ENCODE data around the gene METTL25B. TPM values are rescaled to one million over a fixed set of nuclear protein-coding genes. Genes with fewer than 3 reads are reported as not detected.

The METTL25B gene
- polyA plus RNA-seq, 1 donor from 2014 or later = 13.1 TPM

GRCh38 chr1:156754219-156754618, 25.9 kb downstream of the METTL25B start:
- H3K27me3 ChIP-seq (ENCODE audit: insufficient read depth, low read depth, low read length) = no peaks in the 10 kb centered on the region
- H2AFZ ChIP-seq (ENCODE audit: low read depth, low read length) = no peak overlapping the region
- no peaks in the 10 kb centered on the region for H4K20me1 ChIP-seq (ENCODE audit: insufficient read depth)
- no peaks in the 10 kb centered on the region for H3K9me3 ChIP-seq (ENCODE audit: low read length)
- no peak overlapping the region for H3K9ac ChIP-seq (ENCODE audit: low read length)
- no peaks in the 10 kb centered on the region for H3F3A ChIP-seq (ENCODE audit: insufficient read depth, low read length, poor library complexity, severe bottlenecking)
- H3K4me3 ChIP-seq (ENCODE audit: low read length) = no peak overlapping the region
- no peaks in the 10 kb centered on the region for H3K36me3 ChIP-seq (ENCODE audit: insufficient read depth, low read length)
- H3K4me2 ChIP-seq (ENCODE audit: low read length) = no peak overlapping the region
- H3K9me2 ChIP-seq (ENCODE audit: insufficient read depth, low read length) = no peaks in the 10 kb centered on the region
- TF ChIP-seq, protein P1, sequence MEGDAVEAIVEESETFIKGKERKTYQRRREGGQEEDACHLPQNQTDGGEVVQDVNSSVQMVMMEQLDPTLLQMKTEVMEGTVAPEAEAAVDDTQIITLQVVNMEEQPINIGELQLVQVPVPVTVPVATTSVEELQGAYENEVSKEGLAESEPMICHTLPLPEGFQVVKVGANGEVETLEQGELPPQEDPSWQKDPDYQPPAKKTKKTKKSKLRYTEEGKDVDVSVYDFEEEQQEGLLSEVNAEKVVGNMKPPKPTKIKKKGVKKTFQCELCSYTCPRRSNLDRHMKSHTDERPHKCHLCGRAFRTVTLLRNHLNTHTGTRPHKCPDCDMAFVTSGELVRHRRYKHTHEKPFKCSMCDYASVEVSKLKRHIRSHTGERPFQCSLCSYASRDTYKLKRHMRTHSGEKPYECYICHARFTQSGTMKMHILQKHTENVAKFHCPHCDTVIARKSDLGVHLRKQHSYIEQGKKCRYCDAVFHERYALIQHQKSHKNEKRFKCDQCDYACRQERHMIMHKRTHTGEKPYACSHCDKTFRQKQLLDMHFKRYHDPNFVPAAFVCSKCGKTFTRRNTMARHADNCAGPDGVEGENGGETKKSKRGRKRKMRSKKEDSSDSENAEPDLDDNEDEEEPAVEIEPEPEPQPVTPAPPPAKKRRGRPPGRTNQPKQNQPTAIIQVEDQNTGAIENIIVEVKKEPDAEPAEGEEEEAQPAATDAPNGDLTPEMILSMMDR (IDR thresholded peaks at IDR 0.05; ENCODE audit: poor library complexity, severe bottlenecking) = no peak
- no peak for TF ChIP-seq POLR2AphosphoS5 (IDR thresholded peaks at IDR 0.05)
- no peak for TF ChIP-seq REST (IDR thresholded peaks at IDR 0.05; ENCODE audit: borderline replicate concordance)
- TF ChIP-seq SMC3 (conservative IDR thresholded peaks at IDR 0.05; ENCODE audit: poor library complexity) = no peak
- no peak for TF ChIP-seq RAD21 (conservative IDR thresholded peaks at IDR 0.05)
- TF ChIP-seq EP300 (conservative IDR thresholded peaks at IDR 0.05; ENCODE audit: poor library complexity, severe bottlenecking) = no peak
- no peak for TF ChIP-seq EZH2 (IDR thresholded peaks at IDR 0.05; ENCODE audit: borderline replicate concordance, insufficient read depth, low read length, poor library complexity, severe bottlenecking)
- no peak for TF ChIP-seq TAF1 (IDR thresholded peaks at IDR 0.05; ENCODE audit: low read depth)
- TF ChIP-seq MXI1 (conservative IDR thresholded peaks at IDR 0.05; ENCODE audit: poor library complexity, severe bottlenecking) = no peak
- H3K79me2 ChIP-seq (replicated peaks; ENCODE audit: insufficient read depth, low read length) = peaks cover 36% of the 10 kb centered on the region
- no peak overlapping the region for H3K27ac ChIP-seq (ENCODE audit: low read length)

DNA sequence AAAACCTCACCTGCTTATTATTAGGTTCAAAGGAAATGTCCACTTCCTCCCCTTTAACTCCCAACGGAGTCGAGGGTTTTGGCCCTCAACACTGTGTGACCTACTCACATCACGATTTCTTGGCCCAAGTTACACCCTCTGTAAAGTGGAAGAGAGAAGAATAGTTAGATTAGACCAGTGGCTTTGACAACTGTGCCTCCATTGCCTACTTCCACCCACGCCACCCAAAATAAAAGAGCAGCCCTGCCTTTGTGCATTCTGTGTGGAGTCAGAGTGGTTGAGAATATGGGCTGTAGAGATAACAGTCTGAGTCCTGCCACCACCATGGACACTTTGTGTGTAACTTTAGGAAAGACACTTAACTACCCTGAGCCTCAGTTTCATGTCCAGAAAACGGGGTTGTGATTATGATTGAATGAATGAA, 27.3 kb downstream of the METTL25B start:
- H3K27me3 ChIP-seq (ENCODE audit: insufficient read depth, low read depth, low read length) = no peaks in the 10 kb centered on the region
- H3K36me3 ChIP-seq (ENCODE audit: insufficient read depth, low read length) = no peaks in the 10 kb centered on the region
- H3K79me2 ChIP-seq (replicated peaks; ENCODE audit: insufficient read depth, low read length) = peaks cover 23% of the 10 kb centered on the region
- no peak overlapping the region for H3K9ac ChIP-seq (ENCODE audit: low read length)
- no peaks in the 10 kb centered on the region for H3K9me3 ChIP-seq (ENCODE audit: low read length)
- no peak for TF ChIP-seq TAF1 (IDR thresholded peaks at IDR 0.05; ENCODE audit: low read depth)
- H3K27ac ChIP-seq (ENCODE audit: low read length) = no peak overlapping the region
- H3K9me2 ChIP-seq (ENCODE audit: insufficient read depth, low read length) = no peaks in the 10 kb centered on the region
- H3K4me2 ChIP-seq (ENCODE audit: low read length) = no peak overlapping the region
- H3F3A ChIP-seq (ENCODE audit: insufficient read depth, low read length, poor library complexity, severe bottlenecking) = no peaks in the 10 kb centered on the region
- H4K20me1 ChIP-seq (ENCODE audit: insufficient read depth) = no peaks in the 10 kb centered on the region
- H3K4me3 ChIP-seq (ENCODE audit: low read length) = no peak overlapping the region
- H2AFZ ChIP-seq (ENCODE audit: low read depth, low read length) = no peak overlapping the region

DNA sequence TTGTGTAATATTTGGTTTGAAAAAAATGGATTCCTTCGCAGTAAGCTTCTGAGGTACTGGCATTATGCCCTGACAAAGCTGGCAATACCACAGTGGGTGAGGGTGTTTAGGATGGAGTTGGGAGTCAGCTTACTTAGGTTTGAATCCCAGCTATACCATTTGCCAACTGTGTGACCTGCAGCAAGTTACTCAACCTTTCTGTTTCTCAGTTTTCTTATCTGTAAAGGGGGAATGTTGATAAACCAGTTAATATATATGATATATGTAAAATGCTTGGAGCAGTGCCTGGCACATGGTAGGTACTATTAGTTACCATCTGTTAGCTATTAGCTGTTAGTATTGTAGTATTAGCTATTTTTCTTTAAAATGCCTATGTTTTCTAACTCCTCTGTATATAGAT, 28.1 kb downstream of the METTL25B start:
- Histone ChIP-seq H3K36me3 (ENCODE audit: insufficient read depth, low read length) (no peaks in the 10 kb centered on the region), H3K79me2 (replicated peaks; ENCODE audit: insufficient read depth, low read length) (peaks cover 17% of the 10 kb centered on the region), H3K9me2 (ENCODE audit: insufficient read depth, low read length) (no peaks in the 10 kb centered on the region), H3K27ac (ENCODE audit: low read length) (no peak overlapping the region), H3K9me3 (ENCODE audit: low read length) (no peaks in the 10 kb centered on the region), H3K4me2 (ENCODE audit: low read length) (no peak overlapping the region), H2AFZ (ENCODE audit: low read depth, low read length) (no peak overlapping the region), H3K9ac (ENCODE audit: low read length) (no peak overlapping the region), H3K4me3 (ENCODE audit: low read length) (no peak overlapping the region), H3F3A (ENCODE audit: insufficient read depth, low read length, poor library complexity, severe bottlenecking) (no peaks in the 10 kb centered on the region), H4K20me1 (ENCODE audit: insufficient read depth) (no peaks in the 10 kb centered on the region), H3K27me3 (ENCODE audit: insufficient read depth, low read depth, low read length) (no peaks in the 10 kb centered on the region)
- TF ChIP-seq, protein P1 (IDR thresholded peaks at IDR 0.05; ENCODE audit: poor library complexity, severe bottlenecking) = no peak
- TF ChIP-seq TAF1 (IDR thresholded peaks at IDR 0.05; ENCODE audit: low read depth) (no peak), REST (IDR thresholded peaks at IDR 0.05; ENCODE audit: borderline replicate concordance) (no peak), EP300 (conservative IDR thresholded peaks at IDR 0.05; ENCODE audit: poor library complexity, severe bottlenecking) (no peak), EZH2 (IDR thresholded peaks at IDR 0.05; ENCODE audit: borderline replicate concordance, insufficient read depth, low read length, poor library complexity, severe bottlenecking) (no peak), RAD21 (conservative IDR thresholded peaks at IDR 0.05) (no peak), SMC3 (conservative IDR thresholded peaks at IDR 0.05; ENCODE audit: poor library complexity) (no peak)
